ENCODE measurements around the gene CEP250.

Gene CEP250

GRCh38 chr20:35564905-35565304 lies 109.5 kb downstream of the CEP250 start:
- no peak for FAIRE-seq

GRCh38 chr20:35568645-35569044 lies 113.2 kb downstream of the CEP250 start:
- FAIRE-seq, result no peak

Measured in A204.1 (cell line).